HepG2 (cell line): ENCODE results near the gene RMND5A. TPM values are rescaled to one million over a fixed set of nuclear protein-coding genes. Genes with fewer than 3 reads are reported as not detected.

Experiments
- ARID2 ChIP-seq: sonication (generic); formaldehyde crosslinking; IDR thresholded peaks from 2 replicates; pipeline ENCODE4 v1.8.1; 2022; ENCODE audit warnings: mild to moderate bottlenecking, missing genetic modification reagents, borderline replicate concordance
- CREB1 ChIP-seq, 2 experiments: fragments of 450-650 bp in 1 of 2; IDR thresholded peaks; 2 replicates each; pipeline ENCODE4 v1.6.1; 2016 to 2017; ENCODE audit warnings: control low read depth in 1 of 2, mild to moderate bottlenecking in 1 of 2, missing compliant biosample characterization in 1 of 2, missing genetic modification characterization in 1 of 2
- NFYC ChIP-seq: IDR thresholded peaks from 2 replicates; pipeline ENCODE4 v1.6.1; 2016; ENCODE audit warnings: missing genetic modification reagents, missing compliant biosample characterization
- PHB2 ChIP-seq: fragments of 450-650 bp; IDR thresholded peaks from 2 replicates; pipeline ENCODE4 v1.6.1; 2018; ENCODE audit not compliant: partially characterized antibody
- SIX1 ChIP-seq: sonication (generic); formaldehyde crosslinking; IDR thresholded peaks from 2 replicates; pipeline ENCODE4 v1.4.0; 2020; ENCODE audit warnings: missing genetic modification reagents, borderline replicate concordance
- TMF1 ChIP-seq: sonication (generic); formaldehyde crosslinking; IDR thresholded peaks from 2 replicates; pipeline ENCODE4 v1.8.1; 2022; ENCODE audit warnings: low read depth, missing genetic modification reagents
- ZBTB7B ChIP-seq: sonication (generic); formaldehyde crosslinking; IDR thresholded peaks from 2 replicates; pipeline ENCODE4 v1.4.0; 2020; ENCODE audit warnings: missing genetic modification reagents
- ZNF326 ChIP-seq: sonication (generic); formaldehyde crosslinking; IDR thresholded peaks from 2 replicates; pipeline ENCODE4 v1.4.0; 2020; ENCODE audit warnings: missing genetic modification reagents, borderline replicate concordance
- ZNF34 ChIP-seq: sonication (generic); formaldehyde crosslinking; IDR thresholded peaks from 2 replicates; pipeline ENCODE4 v1.4.0; 2020; ENCODE audit warnings: mild to moderate bottlenecking, missing genetic modification reagents, borderline replicate concordance
- ZNF660 ChIP-seq: sonication (generic); formaldehyde crosslinking; IDR thresholded peaks from 2 replicates; pipeline ENCODE4 v1.5.1; 2020; ENCODE audit warnings: mild to moderate bottlenecking, low read depth, missing genetic modification reagents, borderline replicate concordance
- polyA plus RNA-seq, 8 experiments: library from polyadenylated mRNA; depleted of rRNA in 3 of 8; stranded (reverse) in 7 of 8; unstranded in 1 of 8; fragments of >200 nt; fragmentation: Illumina TruSeq in 4 of 8; extraction: Trizol in 4 of 8; gene quantifications; 2 replicates each; pipeline versions ENCODE4 v1.2.1 to v1.2.3, GENCODE V29; 2011 to 2016; ENCODE audit warnings: low read depth in 4 of 8, missing spikeins in 1 of 8, mixed read lengths in 1 of 8; ENCODE audit not compliant: insufficient read depth in 1 of 8
- total RNA-seq, 5 experiments: library from RNA; depleted of rRNA; stranded (reverse); fragments of >200 nt; fragmentation: Illumina TruSeq; extraction: Trizol; gene quantifications; 2 replicates each; pipeline ENCODE4 v1.2.3, GENCODE V29; 2016; ENCODE audit warnings: low read depth in 1 of 5
- TF ChIP-seq, protein P1 (sequence below): sonication (generic); formaldehyde crosslinking; IDR thresholded peaks from 2 replicates; pipeline ENCODE4 v1.9.0; 2021; ENCODE audit warnings: missing genetic modification reagents, borderline replicate concordance
- TF ChIP-seq, protein P2 (sequence below): sonication (generic); formaldehyde crosslinking; conservative IDR thresholded peaks from 2 replicates; pipeline ENCODE4 v1.4.0; 2020; ENCODE audit warnings: missing genetic modification reagents
- TF ChIP-seq, protein P3 (sequence below): IDR thresholded peaks from 2 replicates; pipeline ENCODE4 v1.6.1; 2016; ENCODE audit warnings: low read depth, control low read depth
- TF ChIP-seq, protein P4 (sequence below): sonication (generic); formaldehyde crosslinking; IDR thresholded peaks from 2 replicates; pipeline ENCODE4 v1.4.0; 2020; ENCODE audit warnings: missing genetic modification reagents, borderline replicate concordance
- TF ChIP-seq, protein P5 (sequence below): sonication (generic); formaldehyde crosslinking; IDR thresholded peaks from 2 replicates; pipeline ENCODE4 v1.4.0; 2020; ENCODE audit warnings: missing genetic modification reagents

The RMND5A gene
- total and polyA plus RNA-seq, 2 of the 13 experiments (the other 11 are each of a cell fraction or from before 2014, with no cell fraction given), result 31.0 to 66.4 TPM

DNA sequence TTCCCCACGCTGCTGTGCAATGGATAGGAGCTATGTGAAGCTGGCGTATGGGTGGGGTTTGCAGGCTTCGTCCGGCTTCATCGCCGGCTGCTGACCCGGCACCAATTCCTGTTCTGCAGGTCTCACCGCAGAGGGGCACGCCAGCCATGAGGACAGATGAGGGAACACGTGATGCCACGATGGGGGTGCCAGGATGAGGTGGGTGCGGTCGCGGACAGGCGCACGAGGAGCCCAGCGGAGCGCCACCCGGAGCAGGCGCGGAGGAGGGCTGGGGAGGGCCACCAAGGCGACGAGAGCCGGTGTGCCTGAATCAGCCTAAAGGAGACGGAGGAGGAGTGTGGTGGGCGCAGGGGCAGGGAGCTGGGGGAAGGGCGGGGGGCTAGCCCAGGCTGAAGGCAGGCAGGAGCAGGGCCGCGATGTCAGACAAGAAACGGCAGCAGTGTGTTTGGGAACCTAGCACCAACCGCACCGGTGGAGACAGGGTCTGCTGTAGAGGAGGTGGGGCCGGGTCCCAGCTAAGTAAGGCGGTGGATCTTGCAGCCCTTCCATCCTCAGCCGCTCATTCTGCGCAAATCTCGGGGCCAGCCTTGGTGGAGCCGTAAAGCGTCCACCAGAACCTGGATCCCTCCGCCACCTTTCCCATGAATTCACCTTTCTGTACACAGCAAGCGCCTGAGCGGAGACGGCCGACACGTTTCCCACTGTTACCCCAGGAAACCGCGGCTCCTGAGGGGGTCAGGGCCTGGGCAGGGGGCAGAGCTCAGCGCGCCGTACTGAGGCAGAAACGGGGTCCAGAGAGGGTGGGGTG lies 87.6 kb downstream of the RMND5A start (continued):
- TF ChIP-seq, protein P1, sequence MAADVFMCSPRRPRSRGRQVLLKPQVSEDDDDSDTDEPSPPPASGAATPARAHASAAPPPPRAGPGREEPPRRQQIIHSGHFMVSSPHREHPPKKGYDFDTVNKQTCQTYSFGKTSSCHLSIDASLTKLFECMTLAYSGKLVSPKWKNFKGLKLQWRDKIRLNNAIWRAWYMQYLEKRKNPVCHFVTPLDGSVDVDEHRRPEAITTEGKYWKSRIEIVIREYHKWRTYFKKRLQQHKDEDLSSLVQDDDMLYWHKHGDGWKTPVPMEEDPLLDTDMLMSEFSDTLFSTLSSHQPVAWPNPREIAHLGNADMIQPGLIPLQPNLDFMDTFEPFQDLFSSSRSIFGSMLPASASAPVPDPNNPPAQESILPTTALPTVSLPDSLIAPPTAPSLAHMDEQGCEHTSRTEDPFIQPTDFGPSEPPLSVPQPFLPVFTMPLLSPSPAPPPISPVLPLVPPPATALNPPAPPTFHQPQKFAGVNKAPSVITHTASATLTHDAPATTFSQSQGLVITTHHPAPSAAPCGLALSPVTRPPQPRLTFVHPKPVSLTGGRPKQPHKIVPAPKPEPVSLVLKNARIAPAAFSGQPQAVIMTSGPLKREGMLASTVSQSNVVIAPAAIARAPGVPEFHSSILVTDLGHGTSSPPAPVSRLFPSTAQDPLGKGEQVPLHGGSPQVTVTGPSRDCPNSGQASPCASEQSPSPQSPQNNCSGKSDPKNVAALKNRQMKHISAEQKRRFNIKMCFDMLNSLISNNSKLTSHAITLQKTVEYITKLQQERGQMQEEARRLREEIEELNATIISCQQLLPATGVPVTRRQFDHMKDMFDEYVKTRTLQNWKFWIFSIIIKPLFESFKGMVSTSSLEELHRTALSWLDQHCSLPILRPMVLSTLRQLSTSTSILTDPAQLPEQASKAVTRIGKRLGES (CRISPR knock-in tag), result no peak
- TF ChIP-seq CREB1 (IDR thresholded peaks at IDR 0.05) (no peak), CREB1 (CRISPR knock-in tag; IDR thresholded peaks at IDR 0.05) (no peak), ZNF660 (CRISPR knock-in tag) (no peak), ZBTB7B (CRISPR knock-in tag) (no peak), PHB2 (no peak), ZNF34 (CRISPR knock-in tag) (0 out of 2 replicates have a peak, but pooled peaks have one; percentile 55), TMF1 (CRISPR knock-in tag) (peak; percentile 27; the same call in 1 of the 2 replicates), NFYC (no peak), ZNF326 (CRISPR knock-in tag) (no peak), ARID2 (CRISPR knock-in tag) (no peak), SIX1 (CRISPR knock-in tag) (no peak)
- TF ChIP-seq, protein P2, sequence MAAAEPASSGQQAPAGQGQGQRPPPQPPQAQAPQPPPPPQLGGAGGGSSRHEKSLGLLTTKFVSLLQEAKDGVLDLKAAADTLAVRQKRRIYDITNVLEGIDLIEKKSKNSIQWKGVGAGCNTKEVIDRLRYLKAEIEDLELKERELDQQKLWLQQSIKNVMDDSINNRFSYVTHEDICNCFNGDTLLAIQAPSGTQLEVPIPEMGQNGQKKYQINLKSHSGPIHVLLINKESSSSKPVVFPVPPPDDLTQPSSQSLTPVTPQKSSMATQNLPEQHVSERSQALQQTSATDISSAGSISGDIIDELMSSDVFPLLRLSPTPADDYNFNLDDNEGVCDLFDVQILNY (CRISPR knock-in tag), result no peak
- TF ChIP-seq, protein P3, sequence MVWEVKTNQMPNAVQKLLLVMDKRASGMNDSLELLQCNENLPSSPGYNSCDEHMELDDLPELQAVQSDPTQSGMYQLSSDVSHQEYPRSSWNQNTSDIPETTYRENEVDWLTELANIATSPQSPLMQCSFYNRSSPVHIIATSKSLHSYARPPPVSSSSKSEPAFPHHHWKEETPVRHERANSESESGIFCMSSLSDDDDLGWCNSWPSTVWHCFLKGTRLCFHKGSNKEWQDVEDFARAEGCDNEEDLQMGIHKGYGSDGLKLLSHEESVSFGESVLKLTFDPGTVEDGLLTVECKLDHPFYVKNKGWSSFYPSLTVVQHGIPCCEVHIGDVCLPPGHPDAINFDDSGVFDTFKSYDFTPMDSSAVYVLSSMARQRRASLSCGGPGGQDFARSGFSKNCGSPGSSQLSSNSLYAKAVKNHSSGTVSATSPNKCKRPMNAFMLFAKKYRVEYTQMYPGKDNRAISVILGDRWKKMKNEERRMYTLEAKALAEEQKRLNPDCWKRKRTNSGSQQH (CRISPR knock-in tag), result 0 out of 2 replicates have a peak, but pooled peaks have one; percentile 31
- TF ChIP-seq, protein P4, sequence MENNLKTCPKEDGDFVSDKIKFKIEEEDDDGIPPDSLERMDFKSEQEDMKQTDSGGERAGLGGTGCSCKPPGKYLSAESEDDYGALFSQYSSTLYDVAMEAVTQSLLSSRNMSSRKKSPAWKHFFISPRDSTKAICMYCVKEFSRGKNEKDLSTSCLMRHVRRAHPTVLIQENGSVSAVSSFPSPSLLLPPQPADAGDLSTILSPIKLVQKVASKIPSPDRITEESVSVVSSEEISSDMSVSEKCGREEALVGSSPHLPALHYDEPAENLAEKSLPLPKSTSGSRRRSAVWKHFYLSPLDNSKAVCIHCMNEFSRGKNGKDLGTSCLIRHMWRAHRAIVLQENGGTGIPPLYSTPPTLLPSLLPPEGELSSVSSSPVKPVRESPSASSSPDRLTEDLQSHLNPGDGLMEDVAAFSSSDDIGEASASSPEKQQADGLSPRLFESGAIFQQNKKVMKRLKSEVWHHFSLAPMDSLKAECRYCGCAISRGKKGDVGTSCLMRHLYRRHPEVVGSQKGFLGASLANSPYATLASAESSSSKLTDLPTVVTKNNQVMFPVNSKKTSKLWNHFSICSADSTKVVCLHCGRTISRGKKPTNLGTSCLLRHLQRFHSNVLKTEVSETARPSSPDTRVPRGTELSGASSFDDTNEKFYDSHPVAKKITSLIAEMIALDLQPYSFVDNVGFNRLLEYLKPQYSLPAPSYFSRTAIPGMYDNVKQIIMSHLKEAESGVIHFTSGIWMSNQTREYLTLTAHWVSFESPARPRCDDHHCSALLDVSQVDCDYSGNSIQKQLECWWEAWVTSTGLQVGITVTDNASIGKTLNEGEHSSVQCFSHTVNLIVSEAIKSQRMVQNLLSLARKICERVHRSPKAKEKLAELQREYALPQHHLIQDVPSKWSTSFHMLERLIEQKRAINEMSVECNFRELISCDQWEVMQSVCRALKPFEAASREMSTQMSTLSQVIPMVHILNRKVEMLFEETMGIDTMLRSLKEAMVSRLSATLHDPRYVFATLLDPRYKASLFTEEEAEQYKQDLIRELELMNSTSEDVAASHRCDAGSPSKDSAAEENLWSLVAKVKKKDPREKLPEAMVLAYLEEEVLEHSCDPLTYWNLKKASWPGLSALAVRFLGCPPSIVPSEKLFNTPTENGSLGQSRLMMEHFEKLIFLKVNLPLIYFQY, result no peak
- TF ChIP-seq, protein P5, sequence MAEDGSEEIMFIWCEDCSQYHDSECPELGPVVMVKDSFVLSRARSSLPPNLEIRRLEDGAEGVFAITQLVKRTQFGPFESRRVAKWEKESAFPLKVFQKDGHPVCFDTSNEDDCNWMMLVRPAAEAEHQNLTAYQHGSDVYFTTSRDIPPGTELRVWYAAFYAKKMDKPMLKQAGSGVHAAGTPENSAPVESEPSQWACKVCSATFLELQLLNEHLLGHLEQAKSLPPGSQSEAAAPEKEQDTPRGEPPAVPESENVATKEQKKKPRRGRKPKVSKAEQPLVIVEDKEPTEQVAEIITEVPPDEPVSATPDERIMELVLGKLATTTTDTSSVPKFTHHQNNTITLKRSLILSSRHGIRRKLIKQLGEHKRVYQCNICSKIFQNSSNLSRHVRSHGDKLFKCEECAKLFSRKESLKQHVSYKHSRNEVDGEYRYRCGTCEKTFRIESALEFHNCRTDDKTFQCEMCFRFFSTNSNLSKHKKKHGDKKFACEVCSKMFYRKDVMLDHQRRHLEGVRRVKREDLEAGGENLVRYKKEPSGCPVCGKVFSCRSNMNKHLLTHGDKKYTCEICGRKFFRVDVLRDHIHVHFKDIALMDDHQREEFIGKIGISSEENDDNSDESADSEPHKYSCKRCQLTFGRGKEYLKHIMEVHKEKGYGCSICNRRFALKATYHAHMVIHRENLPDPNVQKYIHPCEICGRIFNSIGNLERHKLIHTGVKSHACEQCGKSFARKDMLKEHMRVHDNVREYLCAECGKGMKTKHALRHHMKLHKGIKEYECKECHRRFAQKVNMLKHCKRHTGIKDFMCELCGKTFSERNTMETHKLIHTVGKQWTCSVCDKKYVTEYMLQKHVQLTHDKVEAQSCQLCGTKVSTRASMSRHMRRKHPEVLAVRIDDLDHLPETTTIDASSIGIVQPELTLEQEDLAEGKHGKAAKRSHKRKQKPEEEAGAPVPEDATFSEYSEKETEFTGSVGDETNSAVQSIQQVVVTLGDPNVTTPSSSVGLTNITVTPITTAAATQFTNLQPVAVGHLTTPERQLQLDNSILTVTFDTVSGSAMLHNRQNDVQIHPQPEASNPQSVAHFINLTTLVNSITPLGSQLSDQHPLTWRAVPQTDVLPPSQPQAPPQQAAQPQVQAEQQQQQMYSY (CRISPR knock-in tag), result no peak
